ENCODE data around the gene SAMD5. TPM values are rescaled to one million over a fixed set of nuclear protein-coding genes. Genes with fewer than 3 reads are reported as not detected.

SAMD5 gene
- total RNA-seq, 4 donors from 2014 or later, result 1.0 to 7.8 (median 3.7) TPM

DNA sequence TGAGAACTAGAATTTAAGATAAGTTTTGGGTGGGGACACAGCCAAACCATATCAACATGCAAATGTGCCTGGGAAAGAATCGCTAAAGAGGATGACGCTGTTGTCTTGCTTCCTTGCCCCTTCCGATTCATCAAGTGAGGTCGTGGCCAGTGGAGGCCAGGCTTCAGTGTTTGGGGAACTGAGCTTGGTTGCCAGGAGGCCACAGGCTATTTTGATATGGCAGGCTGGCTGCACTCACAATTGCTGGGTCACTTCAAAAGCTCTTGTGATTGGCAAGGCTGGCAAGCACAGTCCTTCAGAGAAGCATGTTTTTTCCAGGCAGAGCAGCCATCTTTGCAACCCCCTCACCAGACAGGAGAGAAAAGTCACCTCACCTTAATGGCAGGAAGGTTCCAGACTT, 45.8 kb downstream of the SAMD5 start:
- H3K4me1 ChIP-seq, result no peaks in the 10 kb centered on the region
- 95% methylated on average over 4 of the region's 4 CpGs for WGBS
- TF ChIP-seq, protein P1, sequence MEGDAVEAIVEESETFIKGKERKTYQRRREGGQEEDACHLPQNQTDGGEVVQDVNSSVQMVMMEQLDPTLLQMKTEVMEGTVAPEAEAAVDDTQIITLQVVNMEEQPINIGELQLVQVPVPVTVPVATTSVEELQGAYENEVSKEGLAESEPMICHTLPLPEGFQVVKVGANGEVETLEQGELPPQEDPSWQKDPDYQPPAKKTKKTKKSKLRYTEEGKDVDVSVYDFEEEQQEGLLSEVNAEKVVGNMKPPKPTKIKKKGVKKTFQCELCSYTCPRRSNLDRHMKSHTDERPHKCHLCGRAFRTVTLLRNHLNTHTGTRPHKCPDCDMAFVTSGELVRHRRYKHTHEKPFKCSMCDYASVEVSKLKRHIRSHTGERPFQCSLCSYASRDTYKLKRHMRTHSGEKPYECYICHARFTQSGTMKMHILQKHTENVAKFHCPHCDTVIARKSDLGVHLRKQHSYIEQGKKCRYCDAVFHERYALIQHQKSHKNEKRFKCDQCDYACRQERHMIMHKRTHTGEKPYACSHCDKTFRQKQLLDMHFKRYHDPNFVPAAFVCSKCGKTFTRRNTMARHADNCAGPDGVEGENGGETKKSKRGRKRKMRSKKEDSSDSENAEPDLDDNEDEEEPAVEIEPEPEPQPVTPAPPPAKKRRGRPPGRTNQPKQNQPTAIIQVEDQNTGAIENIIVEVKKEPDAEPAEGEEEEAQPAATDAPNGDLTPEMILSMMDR (IDR thresholded peaks at IDR 0.05), result no peak
- no peak for TF ChIP-seq POLR2AphosphoS5 (IDR thresholded peaks at IDR 0.05)
- no peak for TF ChIP-seq POLR2A (IDR thresholded peaks at IDR 0.05)
- no peak for TF ChIP-seq EP300 (IDR thresholded peaks at IDR 0.05)
- H3K27ac ChIP-seq, result no peak overlapping the region
- H3K4me3 ChIP-seq, result no peak overlapping the region
- no peak for DNase-seq (ENCODE audit: low spot score in 2 of 2)
- H3K27me3 ChIP-seq, result no peaks in the 10 kb centered on the region
- H3K9me3 ChIP-seq, result no peaks in the 10 kb centered on the region
- no peaks in the 10 kb centered on the region for H3K36me3 ChIP-seq

DNA sequence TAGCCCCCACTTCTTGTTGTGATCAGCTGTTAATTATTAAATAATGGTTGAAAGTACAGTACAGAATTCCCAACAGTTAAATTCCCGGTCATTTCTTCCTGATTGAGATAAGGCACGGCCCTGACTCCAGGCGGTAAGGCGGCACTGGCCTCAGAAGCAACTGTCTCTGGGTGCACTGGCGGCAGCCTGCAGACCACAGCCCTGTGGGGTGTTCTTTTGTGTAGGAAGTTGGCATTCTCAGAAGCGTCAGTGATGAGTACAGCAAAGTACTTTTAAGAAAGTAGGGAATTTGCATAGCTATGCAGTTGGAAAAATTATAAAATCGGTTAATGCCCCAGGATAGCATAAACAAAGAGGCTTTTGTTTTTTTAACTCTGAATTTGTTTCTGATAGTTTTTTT, 50.5 kb downstream of the SAMD5 start:
- 75% methylated on average over 7 of the region's 7 CpGs for WGBS
- Histone ChIP-seq H3K27me3 (no peaks in the 10 kb centered on the region), H3K4me3 (no peak overlapping the region), H3K27ac (no peak overlapping the region), H3K9me3 (no peaks in the 10 kb centered on the region), H3K4me1 (no peaks in the 10 kb centered on the region), H3K36me3 (no peaks in the 10 kb centered on the region)
- no peak for DNase-seq (ENCODE audit: low spot score in 2 of 2)
- TF ChIP-seq POLR2A (IDR thresholded peaks at IDR 0.05) (no peak), POLR2AphosphoS5 (IDR thresholded peaks at IDR 0.05) (no peak), EP300 (IDR thresholded peaks at IDR 0.05) (no peak)
- TF ChIP-seq, protein P1 (IDR thresholded peaks at IDR 0.05), result no peak

DNA sequence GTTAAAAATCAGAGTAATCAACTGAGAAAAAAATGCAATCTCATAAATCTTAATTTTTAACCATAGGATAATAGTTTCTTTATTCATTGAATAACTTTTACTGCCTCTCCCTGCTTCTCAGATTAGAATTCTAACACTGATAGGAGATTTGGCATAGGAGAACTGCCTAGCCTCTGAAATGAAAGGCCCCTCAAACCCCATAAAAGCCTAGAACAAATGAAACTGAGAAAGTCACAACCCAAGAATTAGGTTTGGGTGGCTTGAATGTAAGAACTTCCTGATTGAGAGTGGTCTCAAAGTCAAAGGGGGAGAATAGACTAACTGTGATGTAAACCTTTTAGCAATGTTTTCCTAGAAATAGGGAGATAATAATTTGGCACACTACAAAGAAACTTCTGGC, 52.2 kb downstream of the SAMD5 start:
- H3K9me3 ChIP-seq, result no peaks in the 10 kb centered on the region
- no peak overlapping the region for H3K4me3 ChIP-seq
- H3K4me1 ChIP-seq, result no peaks in the 10 kb centered on the region
- H3K36me3 ChIP-seq, result no peaks in the 10 kb centered on the region
- no peak for DNase-seq (ENCODE audit: low spot score in 2 of 2)
- H3K27ac ChIP-seq, result no peak overlapping the region
- TF ChIP-seq, protein P1 (IDR thresholded peaks at IDR 0.05), result no peak
- TF ChIP-seq EP300 (IDR thresholded peaks at IDR 0.05) (no peak), POLR2A (IDR thresholded peaks at IDR 0.05) (no peak), POLR2AphosphoS5 (IDR thresholded peaks at IDR 0.05) (no peak)
- H3K27me3 ChIP-seq, result no peaks in the 10 kb centered on the region

DNA sequence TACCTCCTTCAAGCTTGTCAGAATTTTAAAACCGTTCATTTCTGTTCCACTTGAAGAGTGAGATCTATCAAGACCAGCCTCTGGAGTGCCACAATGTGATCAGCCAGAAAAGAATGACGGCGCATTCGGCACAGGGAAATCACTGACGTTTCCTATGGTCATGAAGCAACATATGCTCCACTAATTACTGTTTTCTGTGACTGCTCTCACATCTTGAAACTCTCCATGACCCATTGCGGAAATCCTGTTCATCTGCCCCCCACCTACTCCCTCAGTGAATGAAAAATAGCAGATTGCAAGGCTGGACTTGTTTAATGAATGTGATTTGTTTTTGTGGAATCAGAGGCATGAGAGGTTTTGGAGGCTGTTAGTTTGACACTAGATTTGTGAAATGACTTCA, 53.2 kb downstream of the SAMD5 start:
- Histone ChIP-seq H3K4me1 (no peaks in the 10 kb centered on the region), H3K9me3 (no peaks in the 10 kb centered on the region), H3K27me3 (no peaks in the 10 kb centered on the region), H3K4me3 (no peak overlapping the region), H3K36me3 (no peaks in the 10 kb centered on the region), H3K27ac (no peak overlapping the region)
- DNase-seq (ENCODE audit: low spot score in 2 of 2), result no peak
- 57% methylated on average over 6 of the region's 6 CpGs for WGBS
- TF ChIP-seq POLR2A (IDR thresholded peaks at IDR 0.05) (no peak), POLR2AphosphoS5 (IDR thresholded peaks at IDR 0.05) (no peak), EP300 (IDR thresholded peaks at IDR 0.05) (no peak)
- TF ChIP-seq, protein P1 (IDR thresholded peaks at IDR 0.05), result no peak

DNA sequence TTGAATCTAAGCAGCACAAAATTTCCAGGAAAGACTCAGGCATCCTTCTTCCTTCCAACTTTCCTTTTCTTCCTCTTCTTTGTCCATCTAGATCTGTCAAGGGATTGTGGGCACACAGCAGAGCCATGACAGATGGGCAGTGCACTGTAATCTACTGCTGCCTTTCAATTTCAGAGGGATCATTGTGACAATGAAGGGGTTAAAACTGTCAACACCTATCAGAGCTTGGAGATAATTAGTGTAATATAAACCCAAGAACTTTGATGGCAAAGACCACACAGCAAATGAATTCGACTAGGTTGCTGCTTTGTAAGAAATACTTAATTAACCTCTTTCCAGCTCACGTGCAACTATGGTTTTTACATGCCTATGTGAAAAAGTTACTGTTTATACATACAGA, 55.0 kb downstream of the SAMD5 start:
- TF ChIP-seq POLR2A (IDR thresholded peaks at IDR 0.05) (no peak), EP300 (IDR thresholded peaks at IDR 0.05) (no peak), POLR2AphosphoS5 (IDR thresholded peaks at IDR 0.05) (no peak)
- TF ChIP-seq, protein P1 (IDR thresholded peaks at IDR 0.05), result no peak
- 46% methylated on average over 2 of the region's 2 CpGs for WGBS
- H3K27ac ChIP-seq, result no peak overlapping the region
- no peaks in the 10 kb centered on the region for H3K27me3 ChIP-seq
- H3K36me3 ChIP-seq, result no peaks in the 10 kb centered on the region
- peaks cover 2% of the 10 kb centered on the region for H3K4me1 ChIP-seq
- no peaks in the 10 kb centered on the region for H3K9me3 ChIP-seq
- no peak for DNase-seq (ENCODE audit: low spot score in 2 of 2)
- H3K4me3 ChIP-seq, result no peak overlapping the region

Data from suprapubic skin (tissue), 4 donors.